GM23338 (cell line): Measurements from ENCODE around the gene CIT.

Experiments
- CREB1 ChIP-seq: fragments of 250-450 bp; sonication (Bioruptor Pico); IDR thresholded peaks from 2 replicates; pipeline ENCODE4 v1.5.0; 2020; ENCODE audit warnings: low read depth, mild to moderate bottlenecking, moderate library complexity
- EZH2 ChIP-seq: fragments of 200-600 bp; sonication (generic); IDR thresholded peaks from one replicate; pipeline ENCODE4 v1.8.0; 2017; ENCODE audit warnings: antibody characterized with exemption, mild to moderate bottlenecking, low read depth; ENCODE audit not compliant: unreplicated experiment
- EZH2phosphoT487 ChIP-seq: fragments of 200-600 bp; sonication (generic); IDR thresholded peaks from one replicate; pipeline ENCODE4 v1.8.1; 2018; ENCODE audit warnings: antibody characterized with exemption; ENCODE audit not compliant: unreplicated experiment
- JUNB ChIP-seq: IDR thresholded peaks from one replicate; pipeline ENCODE4 v1.6.1; 2016; ENCODE audit warnings: antibody characterized with exemption; ENCODE audit not compliant: unreplicated experiment
- POLR2AphosphoS5 ChIP-seq: IDR thresholded peaks from 2 replicates; pipeline ENCODE4 v1.6.1; 2016; ENCODE audit warnings: antibody characterized with exemption, low read depth
- TF ChIP-seq, protein P1 (sequence below), 2 experiments: fragments of 200-600 bp in 1 of 2; sonication (generic) in 1 of 2; conservative IDR thresholded peaks; 2 replicates each; pipeline versions ENCODE4 v1.5.1 to v1.6.1; 2016 to 2017; ENCODE audit warnings: antibody characterized with exemption in 2 of 2, low read depth in 2 of 2, mild to moderate bottlenecking in 2 of 2, moderate library complexity in 1 of 2
- TF ChIP-seq, protein P2 (sequence below): IDR thresholded peaks from one replicate; pipeline ENCODE4 v1.6.1; 2018; ENCODE audit warnings: antibody characterized with exemption; ENCODE audit not compliant: unreplicated experiment

DNA sequence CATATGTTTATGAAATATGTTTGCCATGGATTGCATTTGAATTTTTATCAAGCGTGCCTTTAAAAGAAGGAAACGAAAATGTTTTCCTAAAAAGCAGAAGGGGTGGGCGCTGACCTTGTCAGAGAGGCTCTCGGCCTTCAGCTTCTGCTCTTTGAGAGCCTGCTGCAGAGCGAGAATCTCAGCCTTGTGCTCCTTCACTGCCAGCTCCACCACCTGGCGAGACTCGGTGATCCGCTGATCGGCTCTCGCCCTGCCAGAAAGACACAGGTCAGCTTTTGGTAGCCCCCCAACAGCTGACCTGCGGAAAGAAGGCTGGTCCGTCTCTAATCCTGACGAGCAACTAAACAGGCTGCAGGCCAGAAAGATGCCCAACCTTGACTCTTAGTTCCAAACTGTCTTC lies 146.7 kb downstream of the CIT start:
- TF ChIP-seq POLR2AphosphoS5 (no peak), EZH2 (no peak), JUNB (no peak), EZH2phosphoT487 (no peak), CREB1 (CRISPR knock-in tag) (no peak)
- TF ChIP-seq, protein P1, sequence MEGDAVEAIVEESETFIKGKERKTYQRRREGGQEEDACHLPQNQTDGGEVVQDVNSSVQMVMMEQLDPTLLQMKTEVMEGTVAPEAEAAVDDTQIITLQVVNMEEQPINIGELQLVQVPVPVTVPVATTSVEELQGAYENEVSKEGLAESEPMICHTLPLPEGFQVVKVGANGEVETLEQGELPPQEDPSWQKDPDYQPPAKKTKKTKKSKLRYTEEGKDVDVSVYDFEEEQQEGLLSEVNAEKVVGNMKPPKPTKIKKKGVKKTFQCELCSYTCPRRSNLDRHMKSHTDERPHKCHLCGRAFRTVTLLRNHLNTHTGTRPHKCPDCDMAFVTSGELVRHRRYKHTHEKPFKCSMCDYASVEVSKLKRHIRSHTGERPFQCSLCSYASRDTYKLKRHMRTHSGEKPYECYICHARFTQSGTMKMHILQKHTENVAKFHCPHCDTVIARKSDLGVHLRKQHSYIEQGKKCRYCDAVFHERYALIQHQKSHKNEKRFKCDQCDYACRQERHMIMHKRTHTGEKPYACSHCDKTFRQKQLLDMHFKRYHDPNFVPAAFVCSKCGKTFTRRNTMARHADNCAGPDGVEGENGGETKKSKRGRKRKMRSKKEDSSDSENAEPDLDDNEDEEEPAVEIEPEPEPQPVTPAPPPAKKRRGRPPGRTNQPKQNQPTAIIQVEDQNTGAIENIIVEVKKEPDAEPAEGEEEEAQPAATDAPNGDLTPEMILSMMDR (conservative IDR thresholded peaks at IDR 0.05; ENCODE audit: low read depth in 2 of 2), result no peak
- TF ChIP-seq, protein P2, sequence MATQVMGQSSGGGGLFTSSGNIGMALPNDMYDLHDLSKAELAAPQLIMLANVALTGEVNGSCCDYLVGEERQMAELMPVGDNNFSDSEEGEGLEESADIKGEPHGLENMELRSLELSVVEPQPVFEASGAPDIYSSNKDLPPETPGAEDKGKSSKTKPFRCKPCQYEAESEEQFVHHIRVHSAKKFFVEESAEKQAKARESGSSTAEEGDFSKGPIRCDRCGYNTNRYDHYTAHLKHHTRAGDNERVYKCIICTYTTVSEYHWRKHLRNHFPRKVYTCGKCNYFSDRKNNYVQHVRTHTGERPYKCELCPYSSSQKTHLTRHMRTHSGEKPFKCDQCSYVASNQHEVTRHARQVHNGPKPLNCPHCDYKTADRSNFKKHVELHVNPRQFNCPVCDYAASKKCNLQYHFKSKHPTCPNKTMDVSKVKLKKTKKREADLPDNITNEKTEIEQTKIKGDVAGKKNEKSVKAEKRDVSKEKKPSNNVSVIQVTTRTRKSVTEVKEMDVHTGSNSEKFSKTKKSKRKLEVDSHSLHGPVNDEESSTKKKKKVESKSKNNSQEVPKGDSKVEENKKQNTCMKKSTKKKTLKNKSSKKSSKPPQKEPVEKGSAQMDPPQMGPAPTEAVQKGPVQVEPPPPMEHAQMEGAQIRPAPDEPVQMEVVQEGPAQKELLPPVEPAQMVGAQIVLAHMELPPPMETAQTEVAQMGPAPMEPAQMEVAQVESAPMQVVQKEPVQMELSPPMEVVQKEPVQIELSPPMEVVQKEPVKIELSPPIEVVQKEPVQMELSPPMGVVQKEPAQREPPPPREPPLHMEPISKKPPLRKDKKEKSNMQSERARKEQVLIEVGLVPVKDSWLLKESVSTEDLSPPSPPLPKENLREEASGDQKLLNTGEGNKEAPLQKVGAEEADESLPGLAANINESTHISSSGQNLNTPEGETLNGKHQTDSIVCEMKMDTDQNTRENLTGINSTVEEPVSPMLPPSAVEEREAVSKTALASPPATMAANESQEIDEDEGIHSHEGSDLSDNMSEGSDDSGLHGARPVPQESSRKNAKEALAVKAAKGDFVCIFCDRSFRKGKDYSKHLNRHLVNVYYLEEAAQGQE, result no peak
